HL-60/S4 treated with phorbol 12-myristate 13-acetate at 8.2 ng/mL for 4 days and 3 days (cell line): ENCODE results near the gene PURA.

Source experiments
- in situ Hi-C: fragments of 300-500 bp; cut with MboI; formaldehyde crosslinking; loops from 2 replicates; pipeline ENCODE4 v1.15.0; 2022; ENCODE audit warnings: low sequenced_read_pairs

PURA gene

GRCh38 chr5:140157032-140157781 is 43.3 kb downstream of the PURA start:
- in situ Hi-C loops = loop anchor here (25.0 kb wide), 1 partner anchor 95 kb away; no protein-coding TSS in a partner anchor

DNA sequence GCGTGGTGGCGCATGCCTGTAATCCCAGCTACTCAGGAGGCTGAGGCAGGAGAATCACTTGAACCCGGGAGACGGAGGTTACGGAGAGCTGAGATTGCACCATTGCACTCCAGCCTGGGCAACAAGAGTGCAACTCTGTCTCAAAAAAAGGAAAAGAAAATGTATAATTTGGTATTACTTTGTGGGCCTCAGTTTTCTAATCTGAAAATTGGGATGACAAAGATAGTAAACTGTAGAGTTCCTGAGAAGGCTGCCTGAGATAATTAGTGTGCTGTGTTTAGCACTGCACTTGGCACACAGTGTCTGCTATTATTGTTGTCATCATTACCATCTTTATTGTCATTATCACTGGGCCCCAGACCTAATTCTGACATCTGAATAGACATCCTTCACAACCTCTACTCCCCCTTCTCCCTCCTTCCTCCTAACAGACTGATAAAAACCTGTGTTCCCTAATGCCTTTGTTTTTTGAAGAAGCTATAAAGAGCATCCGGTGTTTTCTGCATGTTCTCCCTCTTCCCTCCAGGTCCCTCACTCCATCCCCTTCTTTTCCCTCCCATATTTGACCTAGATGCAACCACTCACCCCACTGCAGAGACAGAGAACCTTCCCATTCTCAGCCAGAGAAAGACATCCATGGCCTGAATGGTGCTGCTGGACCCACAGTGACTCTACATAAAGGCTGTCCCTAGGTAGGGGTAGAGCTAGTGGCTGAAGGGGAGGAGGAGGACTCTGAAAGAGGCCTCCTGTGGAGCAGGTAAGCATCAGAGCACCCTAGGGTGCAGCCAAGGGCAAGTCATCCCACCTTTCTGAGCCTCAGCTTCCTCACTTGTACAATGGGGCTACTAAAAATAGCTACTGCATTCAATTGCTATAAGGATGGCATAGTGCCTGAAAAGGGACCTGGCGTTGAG is 45.4 kb downstream of the PURA start:
- in situ Hi-C loops = loop anchor here (25.0 kb wide), 1 partner anchor 97 kb away; no protein-coding TSS in a partner anchor

DNA sequence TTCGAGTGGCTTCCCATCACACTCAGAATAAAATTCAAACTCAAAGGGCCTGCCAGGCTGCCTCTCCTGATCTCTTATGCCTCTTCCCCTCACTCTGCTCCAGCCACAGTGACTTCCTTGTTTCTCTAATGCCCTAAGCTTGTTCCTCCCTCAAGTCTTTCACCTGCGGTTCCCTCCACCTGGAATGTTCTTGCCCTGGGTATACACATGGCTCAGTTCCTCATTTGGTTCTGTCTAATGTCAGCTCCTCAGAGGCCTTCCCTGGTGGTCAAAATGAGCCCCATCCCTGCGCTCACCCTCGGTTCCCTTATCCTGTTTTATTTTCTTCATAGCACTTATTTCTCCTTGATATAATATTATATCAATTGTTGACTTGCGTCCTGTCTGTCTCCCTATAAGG is 48.4 kb downstream of the PURA start:
- in situ Hi-C loops = loop anchor here (25.0 kb wide), 1 partner anchor 100 kb away; no protein-coding TSS in a partner anchor

DNA sequence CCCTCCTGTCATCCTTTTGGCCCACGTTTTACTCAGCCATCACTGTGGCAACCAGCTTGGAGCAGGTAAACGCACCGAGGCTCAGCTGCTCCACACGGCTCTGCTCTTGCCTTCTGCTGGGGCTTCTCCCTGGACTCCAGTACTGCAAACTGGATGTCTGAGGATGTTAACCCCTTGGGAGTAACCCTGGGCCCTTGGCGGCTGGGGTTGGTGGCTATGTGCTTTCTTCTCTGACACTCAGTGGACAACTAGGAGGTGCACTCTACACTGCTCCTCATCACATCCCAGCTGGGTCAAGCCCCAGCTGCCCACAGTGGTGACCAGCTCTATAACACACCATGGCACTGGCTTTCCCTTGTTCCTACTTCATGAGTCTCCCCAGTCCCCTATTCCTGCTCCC is 48.9 kb downstream of the PURA start:
- in situ Hi-C loops = loop anchor here (25.0 kb wide), 1 partner anchor 100 kb away; no protein-coding TSS in a partner anchor

DNA sequence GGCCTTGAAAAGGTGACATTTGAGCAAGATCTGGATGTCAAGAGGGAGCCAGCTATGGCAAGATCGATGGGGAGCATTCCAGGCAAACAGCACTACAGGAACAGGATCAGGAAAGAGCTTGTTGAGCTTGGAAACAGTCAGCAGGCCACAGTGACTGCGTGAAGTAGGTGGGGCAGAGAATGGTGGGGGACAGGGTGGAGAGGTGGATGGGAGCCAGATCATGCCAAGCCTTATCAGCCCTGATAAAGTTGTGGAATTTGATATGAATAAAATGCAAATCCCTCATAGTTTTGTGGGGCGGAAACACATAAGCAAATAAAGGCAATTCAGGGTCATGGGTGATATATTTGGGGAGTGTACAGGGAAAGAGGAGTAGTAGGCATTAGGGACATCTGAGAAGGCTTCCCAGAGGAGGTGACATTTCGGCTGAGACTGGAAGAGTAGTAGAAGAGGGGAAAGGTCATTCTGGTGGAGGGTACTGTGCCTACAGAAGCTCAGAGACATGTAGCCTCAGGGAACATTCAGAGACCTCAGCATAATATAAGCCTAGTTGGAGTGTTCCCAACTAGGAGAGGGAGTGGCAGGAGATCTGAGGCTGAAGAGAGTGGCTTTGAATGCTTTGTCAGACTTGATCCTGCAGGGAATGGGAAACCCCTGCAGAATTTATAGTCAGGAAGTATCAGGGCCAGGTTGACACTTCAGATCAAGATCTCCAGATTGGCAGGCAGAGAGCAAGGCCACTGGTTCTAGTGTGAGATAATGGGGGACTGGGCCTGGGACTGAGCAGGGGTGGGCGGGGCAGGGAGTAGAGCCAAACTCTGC is 51.4 kb downstream of the PURA start:
- in situ Hi-C loops = loop anchor here (25.0 kb wide), 1 partner anchor 103 kb away; no protein-coding TSS in a partner anchor

DNA sequence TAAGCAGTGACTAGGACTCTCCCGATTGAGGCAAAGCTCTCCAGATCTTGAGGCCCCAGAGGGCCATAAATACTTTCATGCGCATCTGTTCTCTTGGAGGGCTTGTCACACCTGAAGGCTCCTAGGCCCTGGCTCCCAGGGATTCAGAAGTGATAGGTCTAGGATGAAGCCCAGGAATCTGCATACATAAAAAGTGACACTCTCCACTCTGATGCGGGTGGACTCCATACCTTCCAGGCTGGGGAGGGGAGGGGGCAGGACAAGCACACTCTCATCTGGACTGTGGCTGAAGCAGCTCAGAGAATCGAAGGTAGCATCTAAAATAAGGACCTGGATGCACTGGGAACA is 52.0 kb downstream of the PURA start:
- in situ Hi-C loops = loop anchor here (25.0 kb wide), 1 partner anchor 104 kb away; no protein-coding TSS in a partner anchor

DNA sequence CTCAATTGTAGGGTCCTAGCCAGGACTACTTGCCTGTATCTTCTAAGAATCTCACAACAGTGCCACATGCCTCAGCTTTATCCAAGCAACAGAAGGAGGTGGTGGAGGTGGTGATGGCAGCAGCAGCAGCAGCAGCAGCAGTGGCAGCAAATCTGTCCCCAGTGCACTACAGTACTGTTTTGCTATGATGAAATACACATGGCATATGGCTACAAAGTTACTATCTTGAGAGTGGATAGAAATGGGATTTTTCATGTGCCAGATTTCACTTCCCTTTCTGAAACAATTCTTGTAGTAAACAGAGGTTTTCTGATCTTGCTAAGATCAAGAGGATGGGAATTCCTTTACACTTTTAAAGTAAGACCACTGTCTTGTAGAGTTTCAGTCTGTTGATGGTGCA is 53.0 kb downstream of the PURA start:
- in situ Hi-C loops = loop anchor here (25.0 kb wide), 1 partner anchor 105 kb away; no protein-coding TSS in a partner anchor

DNA sequence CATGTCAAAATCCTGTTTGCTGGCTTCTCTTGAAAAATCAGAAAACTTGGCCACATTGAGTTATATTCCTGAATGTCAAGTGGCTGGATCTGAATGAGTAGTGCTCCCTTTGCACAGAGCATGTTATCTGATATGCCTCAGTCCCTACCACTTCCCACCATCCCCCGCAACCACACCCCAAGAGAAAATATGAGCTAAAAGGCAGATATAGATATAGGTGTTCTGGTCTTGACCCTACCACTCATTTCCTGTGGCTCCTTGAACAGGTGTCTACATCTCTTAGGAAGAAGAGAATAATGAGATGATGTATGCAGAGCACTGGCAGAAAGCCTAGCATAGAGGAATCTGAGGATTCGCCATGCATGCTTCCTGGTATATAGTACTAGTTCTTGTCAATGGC is 54.5 kb downstream of the PURA start:
- in situ Hi-C loops = loop anchor here (25.0 kb wide), 1 partner anchor 106 kb away; no protein-coding TSS in a partner anchor

DNA sequence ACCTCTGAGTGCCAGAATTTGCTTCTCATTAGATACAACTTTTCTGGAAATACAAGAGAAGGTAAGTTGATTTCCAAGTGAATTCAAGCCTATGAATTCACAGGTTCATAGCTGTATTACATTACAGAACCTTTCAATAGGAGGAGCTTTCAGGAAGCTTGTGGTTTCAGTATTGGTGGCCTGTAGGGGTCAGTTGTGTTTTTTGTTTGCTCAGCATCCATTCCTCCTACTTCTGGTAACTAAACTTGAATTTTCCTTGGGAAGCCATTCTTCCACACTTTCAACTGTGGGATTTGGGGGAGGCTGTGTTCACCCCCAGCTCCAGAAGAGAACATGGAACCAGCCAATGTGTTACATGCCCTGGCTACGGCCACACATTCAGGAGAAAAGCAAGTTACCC is 55.5 kb downstream of the PURA start:
- in situ Hi-C loops = loop anchor here (25.0 kb wide), 1 partner anchor 107 kb away; no protein-coding TSS in a partner anchor

- in situ Hi-C loops = loop anchor here (25.0 kb wide), 1 partner anchor 110 kb away; no protein-coding TSS in a partner anchor
These were observed 58.6 kb downstream of the PURA start for GRCh38 chr5:140172483-140172882.

GRCh38 chr5:140174014-140174413 is 60.1 kb downstream of the PURA start:
- in situ Hi-C loops = loop anchor here (25.0 kb wide), 1 partner anchor 112 kb away; no protein-coding TSS in a partner anchor

GRCh38 chr5:140174465-140175366 is 60.8 kb downstream of the PURA start, which contains the start of gene CYSTM1:
CYSTM1 (plus strand) TSS chr5:140175188; CDS start chr5:140194466, 19,278 bp downstream.
- in situ Hi-C loops = loop anchor here (25.0 kb wide), 1 partner anchor 112 kb away; no protein-coding TSS in a partner anchor
